HCT116 (cell line): ENCODE data around the gene PREX1. TPM values are rescaled to one million over a fixed set of nuclear protein-coding genes. Genes with fewer than 3 reads are reported as not detected.

Experiments used
- ATAC-seq: fragments of 200-7000 bp; cut with Tn5 transposase; 2 replicates; pipeline ENCODE4 v1.9.1; 2020; ENCODE audit warnings: mild to moderate bottlenecking, moderate library complexity
- BruUV-seq: library from RNA; stranded (reverse); fragments of 400-500 nt; replicated peaks from 2 replicates; lab custom pipeline; 2021; lab: Mats Ljungman, UMichigan
- CTCF ChIA-PET: fragments of 300-600 bp; sonication (Branson Sonifier 250); formaldehyde crosslinking; loops from one replicate; lab custom pipeline; 2021; ENCODE audit warnings: antibody characterized with exemption; lab: Charles Lee
- POLR2A ChIA-PET: fragments of 300-600, 350-600 bp; sonication (Branson Sonifier 250); formaldehyde crosslinking; loops from one replicate; lab custom pipeline; 2021; ENCODE audit warnings: antibody characterized with exemption; lab: Charles Lee
- RAD21 ChIA-PET, 2 experiments: fragments of 300-600 bp; sonication (Branson Sonifier 250); formaldehyde crosslinking; loops; one replicate each; lab custom pipeline; 2023; ENCODE audit warnings: low total read pairs in 2 of 2; ENCODE audit not compliant: uncharacterized antibody in 2 of 2, unreplicated experiment in 2 of 2, low non-redundant PET in 1 of 2; lab: Charles Lee
- DNase-seq: peaks from one replicate; pipeline ENCODE4 v3.0.0-alpha.2; 2010; ENCODE audit warnings: low read depth, low spot score
- H2AFZ ChIP-seq: fragments of 200-600 bp; shearing (Covaris generic), sonication (generic); 2 replicates; pipeline ENCODE4 v1.6.1; 2017; ENCODE audit warnings: low read depth, mixed run types, mixed read lengths, antibody characterized with exemption, low read length; ENCODE audit not compliant: poor library complexity, severe bottlenecking
- H3K27ac ChIP-seq: 2 replicates; pipeline ENCODE4 v1.5.1; 2012; ENCODE audit warnings: low read depth, low read length
- H3K27me3 ChIP-seq: fragments of 200-600 bp; sonication (generic); 2 replicates; pipeline ENCODE4 v1.6.1; 2016; ENCODE audit warnings: mixed run types, low read length, mixed read lengths; ENCODE audit not compliant: insufficient read depth
- H3K36me3 ChIP-seq, 2 experiments: fragments of 200-500 bp in 1 of 2; fragments of 200-600 bp in 1 of 2; sonication (Bioruptor generic) in 1 of 2; sonication (generic) in 1 of 2; 2 replicates each; pipeline versions ENCODE4 v1.5.1 to v1.6.1; 2014 to 2016; ENCODE audit warnings: low read length in 2 of 2, inconsistent platforms in 1 of 2, mixed read lengths in 1 of 2, mixed run types in 1 of 2; ENCODE audit not compliant: insufficient read depth in 2 of 2, control insufficient read depth in 1 of 2
- H3K4me1 ChIP-seq, 2 experiments: fragments of 200-600 bp in 1 of 2; sonication (generic) in 1 of 2; 2 replicates each; pipeline versions ENCODE4 v1.5.1 to v1.6.1; 2012 to 2017; ENCODE audit warnings: low read length in 2 of 2, inconsistent platforms in 1 of 2, mild to moderate bottlenecking in 1 of 2, mixed read lengths in 1 of 2, mixed run types in 1 of 2, moderate library complexity in 1 of 2; ENCODE audit not compliant: insufficient read depth in 2 of 2, control insufficient read depth in 1 of 2
- H3K4me2 ChIP-seq: fragments of 200-600 bp; sonication (generic); 2 replicates; pipeline ENCODE4 v1.6.1; 2017; ENCODE audit warnings: mixed run types, low read length, mixed read lengths
- H3K4me3 ChIP-seq, 2 experiments: fragments of 200-600 bp in 1 of 2; sonication (generic) in 1 of 2; replicated peaks in 1 of 2; 2 replicates each; pipeline ENCODE4 v1.5.1; 2011 to 2016; ENCODE audit warnings: low read length in 2 of 2, control low read depth in 1 of 2, low read depth in 1 of 2, mild to moderate bottlenecking in 1 of 2, mixed read lengths in 1 of 2, mixed run types in 1 of 2
- H3K79me2 ChIP-seq: fragments of 200-600 bp; sonication (generic); 2 replicates; pipeline ENCODE4 v1.6.1; 2017; ENCODE audit warnings: mild to moderate bottlenecking, mixed run types, low read length, moderate library complexity, mixed read lengths; ENCODE audit not compliant: insufficient read depth
- H3K9ac ChIP-seq: fragments of 200-600 bp; sonication (generic); 2 replicates; pipeline ENCODE4 v1.6.1; 2016; ENCODE audit warnings: low read length, mixed read lengths
- H3K9me2 ChIP-seq: fragments of 200-600 bp; sonication (generic), shearing (Covaris generic); 2 replicates; pipeline ENCODE4 v1.6.1; 2017; ENCODE audit warnings: mixed run types, mild to moderate bottlenecking, moderate library complexity; ENCODE audit not compliant: insufficient read depth
- H3K9me3 ChIP-seq, 2 experiments: fragments of 200-500 bp in 1 of 2; fragments of 200-600 bp in 1 of 2; sonication (Bioruptor generic) in 1 of 2; sonication (generic) in 1 of 2; 2 replicates each; pipeline ENCODE4 v1.6.1; 2014 to 2017; ENCODE audit warnings: low read length in 2 of 2, mixed read lengths in 2 of 2, inconsistent platforms in 1 of 2, low read depth in 1 of 2, mild to moderate bottlenecking in 1 of 2, mixed run types in 1 of 2, moderate library complexity in 1 of 2; ENCODE audit not compliant: control insufficient read depth in 1 of 2, insufficient read depth in 1 of 2
- H4K20me1 ChIP-seq: fragments of 200-600 bp; sonication (generic), shearing (Covaris generic); 2 replicates; pipeline ENCODE4 v1.6.1; 2017; ENCODE audit warnings: mixed run types, mild to moderate bottlenecking, moderate library complexity; ENCODE audit not compliant: insufficient read depth
- CTCF ChIP-seq, 3 experiments: fragments of 200-600 bp in 1 of 3; sonication (generic) in 1 of 3; IDR thresholded peaks in 2 of 3; conservative IDR thresholded peaks in 1 of 3; 2 replicates each; pipeline ENCODE4 v1.5.1; 2012 to 2017; ENCODE audit warnings: low read depth in 2 of 3, low read length in 2 of 3, antibody characterized with exemption in 1 of 3, borderline replicate concordance in 1 of 3, control low read depth in 1 of 3, mild to moderate bottlenecking in 1 of 3, mixed read lengths in 1 of 3, mixed run types in 1 of 3, moderate library complexity in 1 of 3; ENCODE audit not compliant: insufficient read depth in 1 of 3
- EGR1 ChIP-seq: IDR thresholded peaks from 2 replicates; pipeline ENCODE4 v1.6.1; 2012; ENCODE audit warnings: low read depth
- JUND ChIP-seq: IDR thresholded peaks from 2 replicates; pipeline ENCODE4 v1.6.1; 2012
- POLR2A ChIP-seq: IDR thresholded peaks from 2 replicates; pipeline ENCODE4 v1.7.0; 2011; ENCODE audit warnings: borderline replicate concordance; ENCODE audit not compliant: insufficient read depth, insufficient read length; ENCODE audit errors: extremely low read depth
- REST ChIP-seq: IDR thresholded peaks from 2 replicates; pipeline ENCODE4 v1.6.1; 2012; ENCODE audit warnings: low read depth
- SP1 ChIP-seq: IDR thresholded peaks from 2 replicates; pipeline ENCODE4 v1.6.1; 2012; ENCODE audit warnings: low read depth
- SRF ChIP-seq: IDR thresholded peaks from 2 replicates; pipeline ENCODE4 v1.6.1; 2012; ENCODE audit warnings: low read depth
- ZFX ChIP-seq: fragments of 450-650 bp; IDR thresholded peaks from 2 replicates; pipeline ENCODE4 v1.6.1; 2017
- ZNF274 ChIP-seq: fragments of 200-500 bp; sonication (Bioruptor generic); IDR thresholded peaks from 2 replicates; pipeline ENCODE4 v1.6.1; 2014; ENCODE audit warnings: mild to moderate bottlenecking, low read depth, low read length, inconsistent platforms
- intact Hi-C: fragments of 100-400 bp; cut with micrococcal nuclease; formaldehyde crosslinking; loops from 2 replicates; pipeline ENCODE4 v1.10.0; 2022
- total RNA-seq: library from RNA; stranded (reverse); gene quantifications from one replicate; pipeline ENCODE4 v1.2.1, GENCODE V29; 2021; ENCODE audit not compliant: unreplicated experiment
- TF ChIP-seq, protein P1 (sequence below): IDR thresholded peaks from 2 replicates; pipeline ENCODE4 v1.6.1; 2012

PREX1 gene
- total RNA-seq, 1 experiment from 2014 or later: 6.1 TPM

- TF ChIP-seq REST (no peak), POLR2A (no peak), CTCF (IDR thresholded peaks at IDR 0.05 in 2 of 3, conservative IDR thresholded peaks at IDR 0.05 in 1 of 3; ENCODE audit: borderline replicate concordance in 1 of 3, insufficient read depth in 1 of 3, low read depth in 2 of 3, low read length in 2 of 3) (no peak)
Measured at GRCh38 chr20:48805716-48806115, 22.1 kb downstream of the PREX1 start (continued).

DNA sequence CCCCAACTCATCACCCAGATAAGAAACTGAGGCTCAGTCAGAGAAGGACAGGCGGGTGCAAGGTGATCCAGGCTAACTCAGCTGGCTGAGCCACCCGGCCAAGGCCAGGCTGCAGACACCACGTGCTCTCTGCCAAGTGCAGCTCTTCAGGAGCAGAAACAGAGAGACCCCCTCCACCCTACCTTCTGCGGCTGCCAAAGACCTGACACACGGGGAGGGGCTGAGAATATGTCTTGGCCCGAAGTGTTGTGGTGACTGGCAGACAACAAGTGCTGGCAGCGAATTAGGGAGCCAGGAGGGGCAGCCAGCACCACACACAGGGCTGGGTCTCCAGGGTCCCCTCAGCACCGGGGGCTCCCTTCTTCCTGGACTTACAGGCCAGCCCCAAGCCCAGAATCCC is 22.5 kb downstream of the PREX1 start:
- Histone ChIP-seq H3K4me1 (no peaks in the 10 kb centered on the region), H2AFZ (no peak overlapping the region), H3K4me3 (no peak overlapping the region), H3K79me2 (no peaks in the 10 kb centered on the region), H3K27me3 (no peaks in the 10 kb centered on the region), H3K27ac (no peak overlapping the region), H4K20me1 (no peaks in the 10 kb centered on the region), H3K36me3 (no peaks in the 10 kb centered on the region), H3K9me3 (0 out of 4 replicates have a peak, but pooled peaks cover 0 to 3% of the 10 kb centered on the region in 2 experiments), H3K9ac (no peak overlapping the region), H3K4me2 (no peak overlapping the region), H3K9me2 (no peaks in the 10 kb centered on the region)
- ATAC-seq (no peak), DNase-seq (no peak)
- POLR2A ChIA-PET: no interaction called here
- TF ChIP-seq JUND: no peak
- TF ChIP-seq, protein P1, sequence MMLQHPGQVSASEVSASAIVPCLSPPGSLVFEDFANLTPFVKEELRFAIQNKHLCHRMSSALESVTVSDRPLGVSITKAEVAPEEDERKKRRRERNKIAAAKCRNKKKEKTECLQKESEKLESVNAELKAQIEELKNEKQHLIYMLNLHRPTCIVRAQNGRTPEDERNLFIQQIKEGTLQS: no peak
- TF ChIP-seq ZNF274: no peak
- no peak for TF ChIP-seq SRF
- no peak for TF ChIP-seq ZFX
- no peak for TF ChIP-seq EGR1
- no peak for TF ChIP-seq SP1
- no TSS peak for BruUV-seq
- intact Hi-C loops: no loop called here
- RAD21 ChIA-PET: no interaction called here
- CTCF ChIA-PET: no interaction called here
